Measurements from ENCODE around the gene TEX35. TPM values are rescaled to one million over a fixed set of nuclear protein-coding genes. Genes with fewer than 3 reads are reported as not detected.

The TEX35 gene
- total and polyA plus RNA-seq, 8 donors: 0.76 TPM; not detected in 7

GRCh38 chr1:178529364-178530036, 16.6 kb downstream of the TEX35 start:
- H3K4me1 ChIP-seq: peaks cover 0 to 9% (median 4%) of the 10 kb centered on the region in 4 donors
- no peaks in the 10 kb centered on the region for H3K9me3 ChIP-seq
- no peak overlapping the region for H3K27ac ChIP-seq
- 58 to 74% (median 70%) methylated on average over 8 of the region's 8 CpGs for WGBS, 5 donors
- no peak for DNase-seq
- TF ChIP-seq POLR2A (IDR thresholded peaks at IDR 0.05): no peak
- TF ChIP-seq EP300 (IDR thresholded peaks at IDR 0.05): no peak
- TF ChIP-seq POLR2AphosphoS5 (IDR thresholded peaks at IDR 0.05): no peak
- intact Hi-C loops (cut with DNase I; ENCODE audit: low total_unique reads): loop anchor here (5.0 kb wide), 1 partner anchor 473 kb away; no protein-coding TSS in a partner anchor
- H3K36me3 ChIP-seq: no peaks in the 10 kb centered on the region
- no peak overlapping the region for H3K4me3 ChIP-seq
- no peaks in the 10 kb centered on the region for H3K27me3 ChIP-seq

GRCh38 chr1:178530037-178530402, 17.1 kb downstream of the TEX35 start:
- H3K36me3 ChIP-seq: no peaks in the 10 kb centered on the region
- no peak overlapping the region for H3K27ac ChIP-seq
- H3K4me3 ChIP-seq: no peak overlapping the region
- H3K9me3 ChIP-seq: no peaks in the 10 kb centered on the region
- WGBS, 5 donors: 87 to 100% (median 90%) methylated on average over 2 of the region's 2 CpGs
- peaks cover 0 to 9% (median 4%) of the 10 kb centered on the region in 4 donors for H3K4me1 ChIP-seq
- TF ChIP-seq POLR2AphosphoS5 (IDR thresholded peaks at IDR 0.05) (no peak), EP300 (IDR thresholded peaks at IDR 0.05) (no peak), CTCF (IDR thresholded peaks at IDR 0.05) (no peak)
- intact Hi-C loops (cut with DNase I; ENCODE audit: low total_unique reads): loop anchor here (5.0 kb wide), 1 partner anchor 472 kb away; no protein-coding TSS in a partner anchor
- no peaks in the 10 kb centered on the region for H3K27me3 ChIP-seq
- no peak for DNase-seq

GRCh38 chr1:178530502-178530901, 17.6 kb downstream of the TEX35 start:
- Histone ChIP-seq H3K9me3 (no peaks in the 10 kb centered on the region), H3K27me3 (no peaks in the 10 kb centered on the region), H3K4me1 (peaks cover 0 to 9% (median 4%) of the 10 kb centered on the region in 4 donors), H3K27ac (no peak overlapping the region), H3K36me3 (no peaks in the 10 kb centered on the region), H3K4me3 (no peak overlapping the region)
- WGBS, 5 donors: 90 to 95% (median 93%) methylated on average over 3 of the region's 3 CpGs
- TF ChIP-seq POLR2A (IDR thresholded peaks at IDR 0.05) (no peak), EP300 (IDR thresholded peaks at IDR 0.05) (no peak), CTCF (IDR thresholded peaks at IDR 0.05) (no peak), POLR2AphosphoS5 (IDR thresholded peaks at IDR 0.05) (no peak)
- intact Hi-C loops (cut with DNase I; ENCODE audit: low total_unique reads): loop anchor here (5.0 kb wide), 1 partner anchor 472 kb away; no protein-coding TSS in a partner anchor
- DNase-seq: no peak

GRCh38 chr1:178531887-178532286, 19.0 kb downstream of the TEX35 start:
- TF ChIP-seq EP300 (IDR thresholded peaks at IDR 0.05): no peak
- no peak for TF ChIP-seq CTCF (IDR thresholded peaks at IDR 0.05)
- no peak for TF ChIP-seq POLR2AphosphoS5 (IDR thresholded peaks at IDR 0.05)
- TF ChIP-seq POLR2A (IDR thresholded peaks at IDR 0.05): no peak
- H3K36me3 ChIP-seq: no peaks in the 10 kb centered on the region
- no peaks in the 10 kb centered on the region for H3K9me3 ChIP-seq
- no peaks in the 10 kb centered on the region for H3K27me3 ChIP-seq
- WGBS, 5 donors: 51 to 59% (median 54%) methylated on average over 8 to 10 of the region's 10 CpGs
- no peak overlapping the region for H3K27ac ChIP-seq
- intact Hi-C loops (cut with DNase I; ENCODE audit: low total_unique reads): loop anchor here (5.0 kb wide), 1 partner anchor 470 kb away; no protein-coding TSS in a partner anchor
- H3K4me3 ChIP-seq: no peak overlapping the region
- peaks cover 0 to 15% (median 7%) of the 10 kb centered on the region in 4 donors for H3K4me1 ChIP-seq
- DNase-seq: peak in 1 of 2 donors; percentile 51

GRCh38 chr1:178532392-178532791, 19.5 kb downstream of the TEX35 start:
- Histone ChIP-seq H3K4me1 (peaks cover 4 to 20% (median 11%) of the 10 kb centered on the region in 4 donors), H3K9me3 (no peaks in the 10 kb centered on the region), H3K27me3 (no peaks in the 10 kb centered on the region), H3K27ac (no peak overlapping the region), H3K36me3 (no peaks in the 10 kb centered on the region), H3K4me3 (no peak overlapping the region)
- 11 to 16% (median 13%) methylated on average over 13 of the region's 13 CpGs for WGBS, 5 donors
- peak; percentile 91 to 94 for DNase-seq
- TF ChIP-seq CTCF (IDR thresholded peaks at IDR 0.05) (peak in 5 of 7 experiments; percentile 64 to 91 (median 85)), POLR2A (IDR thresholded peaks at IDR 0.05) (no peak), POLR2AphosphoS5 (IDR thresholded peaks at IDR 0.05) (peak in 1 of 3 donors; percentile 19)
- intact Hi-C loops (cut with DNase I; ENCODE audit: low total_unique reads): loop anchor here (5.0 kb wide), 1 partner anchor 470 kb away; no protein-coding TSS in a partner anchor

Data from stomach (tissue), 9 donors.